Lower leg skin (tissue), 3 donors: ENCODE data around the gene ARHGAP22.

Experiments used
- POLR2A ChIP-seq, 2 donors: fragments of 450-650 bp; IDR thresholded peaks; one replicate each; pipeline ENCODE4 v1.6.1; 2016 to 2017; ENCODE audit warnings: antibody characterized with exemption in 2 of 2, mild to moderate bottlenecking in 1 of 2, moderate library complexity in 1 of 2
- TF ChIP-seq, protein P1 (sequence below), 3 donors: fragments of 450-650 bp; IDR thresholded peaks; one replicate each; pipeline ENCODE4 v1.5.1; 2016; ENCODE audit warnings: antibody characterized with exemption in 3 of 3, mild to moderate bottlenecking in 3 of 3, moderate library complexity in 2 of 3

DNA sequence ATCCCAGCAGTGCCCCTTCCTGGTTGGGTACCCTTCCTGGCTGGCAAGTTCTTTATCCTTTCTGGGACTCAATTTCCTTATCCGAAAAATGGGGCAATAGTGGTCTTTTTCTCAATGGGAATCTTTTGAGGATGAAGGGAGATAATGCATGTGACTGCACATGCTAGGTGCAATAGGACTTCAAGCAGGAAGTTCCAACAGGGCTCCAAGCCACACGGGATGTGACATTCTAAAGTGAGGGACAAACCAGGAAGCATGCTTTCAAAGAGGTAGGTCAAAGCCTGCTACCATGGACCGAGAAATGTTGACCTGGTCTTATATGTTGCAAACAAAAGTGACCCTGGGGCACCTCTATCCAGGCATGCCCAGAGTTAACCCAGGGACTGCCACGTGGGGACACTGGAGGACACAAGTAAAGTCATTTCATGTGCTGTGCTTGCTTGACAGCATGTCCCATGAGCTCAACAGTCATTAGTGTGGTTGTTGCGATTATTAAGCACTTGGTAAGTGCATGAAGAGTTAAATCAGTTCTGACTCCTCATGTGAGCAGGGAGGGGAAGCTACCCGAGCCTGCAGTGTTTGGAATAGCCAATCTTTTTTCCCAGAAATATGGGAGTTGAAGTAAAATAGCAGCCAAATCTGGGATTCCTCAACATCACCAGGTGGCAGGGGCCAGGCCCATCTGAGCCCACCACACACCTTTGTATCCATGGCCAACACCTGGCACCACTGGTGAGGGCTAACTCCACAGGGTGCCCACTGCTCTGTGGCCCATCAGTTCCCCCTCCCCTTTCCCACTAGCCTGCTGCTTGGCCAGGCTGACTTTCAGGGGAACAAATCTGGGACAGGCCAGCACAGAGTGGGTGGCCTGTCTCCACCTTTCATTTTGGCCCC lies 5.7 kb downstream of the ARHGAP22 start:
- TF ChIP-seq, protein P1, sequence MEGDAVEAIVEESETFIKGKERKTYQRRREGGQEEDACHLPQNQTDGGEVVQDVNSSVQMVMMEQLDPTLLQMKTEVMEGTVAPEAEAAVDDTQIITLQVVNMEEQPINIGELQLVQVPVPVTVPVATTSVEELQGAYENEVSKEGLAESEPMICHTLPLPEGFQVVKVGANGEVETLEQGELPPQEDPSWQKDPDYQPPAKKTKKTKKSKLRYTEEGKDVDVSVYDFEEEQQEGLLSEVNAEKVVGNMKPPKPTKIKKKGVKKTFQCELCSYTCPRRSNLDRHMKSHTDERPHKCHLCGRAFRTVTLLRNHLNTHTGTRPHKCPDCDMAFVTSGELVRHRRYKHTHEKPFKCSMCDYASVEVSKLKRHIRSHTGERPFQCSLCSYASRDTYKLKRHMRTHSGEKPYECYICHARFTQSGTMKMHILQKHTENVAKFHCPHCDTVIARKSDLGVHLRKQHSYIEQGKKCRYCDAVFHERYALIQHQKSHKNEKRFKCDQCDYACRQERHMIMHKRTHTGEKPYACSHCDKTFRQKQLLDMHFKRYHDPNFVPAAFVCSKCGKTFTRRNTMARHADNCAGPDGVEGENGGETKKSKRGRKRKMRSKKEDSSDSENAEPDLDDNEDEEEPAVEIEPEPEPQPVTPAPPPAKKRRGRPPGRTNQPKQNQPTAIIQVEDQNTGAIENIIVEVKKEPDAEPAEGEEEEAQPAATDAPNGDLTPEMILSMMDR (IDR thresholded peaks at IDR 0.05): no peak
- TF ChIP-seq POLR2A (IDR thresholded peaks at IDR 0.05): no peak
